HFF-Myc (cell line): Measurements from ENCODE around the gene KLHL29.

Experiments
- DNase-seq: peaks from one replicate; pipeline ENCODE4 v3.0.0-alpha.2; 2011; ENCODE audit warnings: low read depth; ENCODE audit errors: extremely low read depth
- H3K4me3 ChIP-seq: replicated peaks from 2 replicates; pipeline ENCODE4 v1.5.1; 2011; ENCODE audit warnings: low read depth, mild to moderate bottlenecking, control low read depth, low read length
- CTCF ChIP-seq: IDR thresholded peaks from 2 replicates; pipeline ENCODE4 v1.5.1; 2012; ENCODE audit warnings: mild to moderate bottlenecking, low read depth, low read length, control low read depth; ENCODE audit errors: missing control alignments

Gene KLHL29

GRCh38 chr2:23684395-23685176 is 299.6 kb downstream of the KLHL29 start:
- no peak for DNase-seq
- H3K4me3 ChIP-seq: no peak overlapping the region
- no peak for TF ChIP-seq CTCF

GRCh38 chr2:23685181-23685580 is 300.2 kb downstream of the KLHL29 start:
- DNase-seq: no peak
- H3K4me3 ChIP-seq: no peak overlapping the region
- no peak for TF ChIP-seq CTCF

- no peak for TF ChIP-seq CTCF
- H3K4me3 ChIP-seq: no peak overlapping the region
- no peak for DNase-seq
Observed at GRCh38 chr2:23685706-23686105, 300.7 kb downstream of the KLHL29 start.

GRCh38 chr2:23686405-23687029 is 301.5 kb downstream of the KLHL29 start:
- DNase-seq: no peak
- TF ChIP-seq CTCF: no peak
- no peak overlapping the region for H3K4me3 ChIP-seq

- DNase-seq: no peak
- H3K4me3 ChIP-seq: no peak overlapping the region
- no peak for TF ChIP-seq CTCF
Observed at GRCh38 chr2:23687214-23687613, 302.2 kb downstream of the KLHL29 start.

GRCh38 chr2:23687713-23688112 is 302.7 kb downstream of the KLHL29 start:
- no peak overlapping the region for H3K4me3 ChIP-seq
- no peak for TF ChIP-seq CTCF

More at GRCh38 chr2:23687713-23688112, 302.7 kb downstream of the KLHL29 start:
- no peak for DNase-seq
